D721Med (cell line): ENCODE measurements around the gene CTTNBP2.

Source experiments
- DNase-seq: peaks from one replicate; pipeline ENCODE4 v3.0.0; 2011; ENCODE audit warnings: low spot score; ENCODE audit not compliant: insufficient read length
- FAIRE-seq: peaks from 2 replicates; lab custom pipeline; 2011; peaks lifted over from hg19 to GRCh38; lab: Jason Lieb, UNC
- TF ChIP-seq, protein P1 (sequence below): IDR thresholded peaks from 2 replicates; pipeline ENCODE4 v1.5.1; 2012; ENCODE audit warnings: mild to moderate bottlenecking, control low read depth; ENCODE audit not compliant: insufficient read depth; ENCODE audit errors: missing control alignments

The CTTNBP2 gene

GRCh38 chr7:117767951-117768350, 105.3 kb downstream of the CTTNBP2 start:
- TF ChIP-seq, protein P1, sequence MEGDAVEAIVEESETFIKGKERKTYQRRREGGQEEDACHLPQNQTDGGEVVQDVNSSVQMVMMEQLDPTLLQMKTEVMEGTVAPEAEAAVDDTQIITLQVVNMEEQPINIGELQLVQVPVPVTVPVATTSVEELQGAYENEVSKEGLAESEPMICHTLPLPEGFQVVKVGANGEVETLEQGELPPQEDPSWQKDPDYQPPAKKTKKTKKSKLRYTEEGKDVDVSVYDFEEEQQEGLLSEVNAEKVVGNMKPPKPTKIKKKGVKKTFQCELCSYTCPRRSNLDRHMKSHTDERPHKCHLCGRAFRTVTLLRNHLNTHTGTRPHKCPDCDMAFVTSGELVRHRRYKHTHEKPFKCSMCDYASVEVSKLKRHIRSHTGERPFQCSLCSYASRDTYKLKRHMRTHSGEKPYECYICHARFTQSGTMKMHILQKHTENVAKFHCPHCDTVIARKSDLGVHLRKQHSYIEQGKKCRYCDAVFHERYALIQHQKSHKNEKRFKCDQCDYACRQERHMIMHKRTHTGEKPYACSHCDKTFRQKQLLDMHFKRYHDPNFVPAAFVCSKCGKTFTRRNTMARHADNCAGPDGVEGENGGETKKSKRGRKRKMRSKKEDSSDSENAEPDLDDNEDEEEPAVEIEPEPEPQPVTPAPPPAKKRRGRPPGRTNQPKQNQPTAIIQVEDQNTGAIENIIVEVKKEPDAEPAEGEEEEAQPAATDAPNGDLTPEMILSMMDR, result no peak
- no peak for FAIRE-seq
- no peak for DNase-seq

- DNase-seq, result no peak
- no peak for FAIRE-seq
- TF ChIP-seq, protein P1, result no peak
Measured at GRCh38 chr7:117766913-117767312, 106.3 kb downstream of the CTTNBP2 start.

- no peak for FAIRE-seq
- no peak for DNase-seq
- TF ChIP-seq, protein P1, result no peak
Measured at GRCh38 chr7:117764031-117764430, 109.2 kb downstream of the CTTNBP2 start.

DNA sequence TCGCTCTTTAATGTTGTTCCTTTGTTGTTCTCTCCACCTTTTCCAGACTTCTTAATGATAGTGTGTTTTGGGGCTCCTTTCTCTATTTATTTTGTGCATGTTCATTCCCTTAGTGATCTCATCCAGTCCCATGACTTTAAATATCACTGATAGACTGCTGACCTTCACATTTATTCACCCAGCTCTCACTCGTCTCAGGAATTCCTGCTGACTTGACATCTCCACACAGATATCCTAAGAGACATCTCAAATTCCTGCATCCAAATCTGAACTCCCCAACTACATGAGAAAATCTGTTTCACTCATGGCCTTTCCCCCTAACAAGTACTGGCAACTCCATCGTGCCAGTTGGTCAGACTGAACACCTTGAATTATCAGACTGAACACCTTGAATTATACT, 111.2 kb downstream of the CTTNBP2 start:
- DNase-seq (no peak), FAIRE-seq (no peak)
- TF ChIP-seq, protein P1, result no peak

GRCh38 chr7:117759950-117760640, 113.1 kb downstream of the CTTNBP2 start:
- TF ChIP-seq, protein P1, result no peak
- DNase-seq (no peak), FAIRE-seq (no peak)

DNA sequence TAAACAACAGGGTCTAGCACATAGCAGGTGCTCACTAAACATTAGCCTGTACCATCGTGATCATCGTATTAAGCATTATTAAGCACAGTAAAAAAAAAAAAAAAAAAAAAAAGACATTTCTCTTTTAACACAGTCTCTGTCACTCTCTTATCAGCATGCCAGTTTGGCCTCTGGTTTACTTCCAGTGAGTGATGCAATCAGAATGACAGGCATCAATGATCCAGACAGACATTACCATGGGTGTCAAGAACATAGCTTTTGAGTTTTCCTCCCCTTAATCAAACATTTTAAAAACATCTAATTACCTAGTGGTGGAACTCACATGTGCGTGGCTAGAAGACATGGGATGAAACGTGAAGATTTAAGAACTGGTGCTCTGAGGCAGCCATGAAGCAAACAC, 115.8 kb downstream of the CTTNBP2 start:
- DNase-seq (no peak), FAIRE-seq (no peak)
- TF ChIP-seq, protein P1, result no peak

DNA sequence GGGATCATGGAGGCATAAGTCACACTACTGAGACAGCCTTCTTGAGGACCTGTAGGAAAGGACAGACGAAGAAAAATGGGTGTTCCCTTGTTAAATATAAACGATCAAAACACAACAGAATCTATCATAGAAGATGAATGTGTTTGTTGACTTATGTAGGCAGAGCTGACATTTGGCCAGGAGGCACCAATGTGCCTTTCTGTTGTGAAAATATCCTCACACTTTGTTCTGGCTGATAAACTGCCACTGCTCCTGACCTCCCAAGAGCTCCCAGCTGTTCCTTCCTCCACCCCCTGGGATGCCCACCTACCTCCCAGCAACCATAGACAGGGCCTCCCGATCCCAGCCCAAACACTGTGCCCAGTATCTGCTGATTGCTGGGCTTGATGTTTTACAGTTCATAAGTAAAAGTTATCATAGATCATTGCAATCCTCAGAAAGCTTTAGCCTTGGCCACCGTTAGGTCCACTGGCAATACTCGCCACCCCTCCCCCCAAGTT, 116.6 kb downstream of the CTTNBP2 start:
- TF ChIP-seq, protein P1, result no peak
- FAIRE-seq (no peak), DNase-seq (no peak)
